ENCODE results near the gene ATP6AP2. TPM values are rescaled to one million over a fixed set of nuclear protein-coding genes. Genes with fewer than 3 reads are reported as not detected.

Gene ATP6AP2, protein sequence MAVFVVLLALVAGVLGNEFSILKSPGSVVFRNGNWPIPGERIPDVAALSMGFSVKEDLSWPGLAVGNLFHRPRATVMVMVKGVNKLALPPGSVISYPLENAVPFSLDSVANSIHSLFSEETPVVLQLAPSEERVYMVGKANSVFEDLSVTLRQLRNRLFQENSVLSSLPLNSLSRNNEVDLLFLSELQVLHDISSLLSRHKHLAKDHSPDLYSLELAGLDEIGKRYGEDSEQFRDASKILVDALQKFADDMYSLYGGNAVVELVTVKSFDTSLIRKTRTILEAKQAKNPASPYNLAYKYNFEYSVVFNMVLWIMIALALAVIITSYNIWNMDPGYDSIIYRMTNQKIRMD
- total RNA-seq: 10 to 100 TPM; 81.2 to 82.6 TPM
- total RNA-seq: 82.1 to 99.2 reads per million in 2 donors

DNA sequence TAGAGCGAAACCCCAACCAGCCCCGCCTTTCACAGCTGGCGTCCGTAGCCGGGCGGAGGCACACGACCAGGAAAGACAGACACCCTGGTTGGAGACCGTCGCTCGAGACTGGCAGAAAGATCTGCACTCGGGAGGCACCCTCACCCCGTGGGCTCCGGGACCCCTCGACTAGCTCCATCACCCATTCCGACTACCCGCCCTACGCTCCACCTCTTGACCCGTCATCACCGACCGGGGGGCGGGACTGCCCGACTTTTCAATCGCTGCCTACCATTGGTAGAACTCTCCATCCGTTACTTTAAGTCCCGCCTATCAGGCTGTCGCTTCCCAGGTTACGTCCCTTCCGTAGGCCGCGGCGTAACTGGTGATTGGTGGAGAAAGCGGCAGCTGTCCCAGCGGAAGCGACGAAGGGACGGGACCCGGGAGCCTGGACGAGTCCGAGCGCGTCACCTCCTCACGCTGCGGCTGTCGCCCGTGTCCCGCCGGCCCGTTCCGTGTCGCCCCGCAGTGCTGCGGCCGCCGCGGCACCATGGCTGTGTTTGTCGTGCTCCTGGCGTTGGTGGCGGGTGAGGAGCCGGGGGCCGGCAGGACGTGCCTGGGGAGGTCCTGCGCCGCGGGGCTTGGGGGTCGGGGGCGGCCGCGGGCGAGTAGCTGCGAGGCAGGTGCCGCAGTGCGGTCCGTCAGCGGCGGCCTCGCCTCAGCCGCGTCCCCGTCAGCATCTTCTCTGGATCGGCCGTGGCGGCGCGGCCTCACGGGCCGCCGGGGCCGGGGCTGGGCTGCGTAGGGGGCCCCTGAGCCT lies at the start of gene ATP6AP2:
ATP6AP2 (plus strand) TSS at position 434 of the 799 bp plus-strand sequence; CDS start at position 530, 96 bp downstream.
- H3K4me1 Mint-ChIP-seq: peaks cover 16% of the 10 kb centered on the region

DNA sequence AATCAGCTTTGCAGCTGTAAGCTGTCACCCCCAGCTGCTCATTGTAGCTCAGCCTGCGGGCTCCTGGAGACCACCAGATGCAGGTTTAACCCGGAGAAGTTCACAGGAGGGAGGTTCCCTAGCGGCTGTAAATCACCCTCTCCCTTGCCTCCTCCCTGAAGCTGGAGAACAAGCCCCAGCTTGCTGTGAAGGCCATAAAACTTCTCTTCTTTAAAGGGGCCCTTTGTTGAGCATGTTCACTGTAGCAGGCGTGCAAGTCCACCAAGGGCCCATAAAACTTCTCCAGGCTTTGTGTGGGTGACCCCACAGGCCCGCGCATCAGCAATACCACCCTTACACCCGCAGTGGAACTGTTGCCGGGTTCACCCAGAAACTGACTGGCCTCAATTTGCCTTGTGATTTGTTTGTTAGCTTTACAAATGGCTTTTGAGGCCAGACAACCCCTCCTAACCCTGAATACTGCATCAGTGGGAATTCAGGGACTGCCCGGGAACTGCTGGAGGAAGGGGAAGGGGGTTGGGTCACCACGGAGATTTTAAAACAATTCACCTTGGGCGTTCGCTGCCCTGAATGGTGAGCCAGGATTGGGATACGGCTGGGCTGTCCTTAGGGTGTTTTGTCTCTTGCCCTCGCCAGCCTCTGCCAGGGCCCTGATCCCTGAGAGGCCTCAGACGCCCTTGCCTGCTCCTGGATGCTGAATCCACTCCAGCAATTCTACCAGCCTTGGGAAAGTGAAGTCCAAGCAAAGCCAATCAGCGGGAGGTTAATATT lies 49.5 kb upstream of the ATP6AP2 start:
- H3K27me3 Mint-ChIP-seq: no peaks in the 10 kb centered on the region
- no peak overlapping the region for H3K27ac Mint-ChIP-seq
- H3K4me1 Mint-ChIP-seq: no peaks in the 10 kb centered on the region
- no peak for ATAC-seq
- H3K4me3 Mint-ChIP-seq: no peak overlapping the region
- H3K36me3 Mint-ChIP-seq (ENCODE audit: low read depth): no peaks in the 10 kb centered on the region
- no peaks in the 10 kb centered on the region for H3K9me3 ChIP-seq (ENCODE audit: control insufficient read depth, low read length, poor library complexity, severe bottlenecking)
- no peak for DNase-seq

More for the DNA sequence above, at the start of gene ATP6AP2:
- no peaks in the 10 kb centered on the region for H3K36me3 Mint-ChIP-seq (ENCODE audit: low read depth)
- ATAC-seq (peak; percentile 96), DNase-seq (peak; percentile 71 to 82 (median 75))
- H3K27ac Mint-ChIP-seq: peak within 1 kb of the TSS; percentile 70
- peak within 1 kb of the TSS; percentile 94 for H3K4me3 Mint-ChIP-seq
- no peaks in the 10 kb centered on the region for H3K27me3 Mint-ChIP-seq
- H3K9me3 ChIP-seq (ENCODE audit: control insufficient read depth, low read length, poor library complexity, severe bottlenecking): no peaks in the 10 kb centered on the region

DNA sequence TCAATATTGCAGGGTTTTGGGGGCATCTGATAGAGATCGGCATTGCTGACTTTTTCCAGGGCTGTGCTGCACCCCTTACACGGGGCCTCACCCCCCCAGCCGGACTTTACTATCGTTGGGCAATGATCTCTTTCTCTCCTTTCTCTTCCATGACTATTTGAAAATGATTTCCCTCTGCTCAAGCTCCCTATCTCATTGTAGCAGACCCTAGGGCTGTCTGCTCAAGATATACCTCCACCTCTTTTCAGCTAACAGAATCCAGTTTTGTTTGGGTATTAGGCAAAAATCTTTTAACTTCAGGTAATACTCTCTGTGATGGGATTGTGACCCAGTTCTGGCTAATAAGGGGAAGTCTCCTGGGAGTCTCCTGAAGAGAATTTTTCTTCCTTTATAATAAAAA lies 43.5 kb upstream of the ATP6AP2 start:
- DNase-seq: no peak
- H3K9me3 ChIP-seq (ENCODE audit: control insufficient read depth, low read length, poor library complexity, severe bottlenecking): no peaks in the 10 kb centered on the region
- Mint-ChIP-seq H3K36me3 (ENCODE audit: low read depth) (no peaks in the 10 kb centered on the region), H3K4me1 (peaks cover 23% of the 10 kb centered on the region), H3K4me3 (no peak overlapping the region), H3K27me3 (no peaks in the 10 kb centered on the region), H3K27ac (no peak overlapping the region)
- no peak for ATAC-seq

DNA sequence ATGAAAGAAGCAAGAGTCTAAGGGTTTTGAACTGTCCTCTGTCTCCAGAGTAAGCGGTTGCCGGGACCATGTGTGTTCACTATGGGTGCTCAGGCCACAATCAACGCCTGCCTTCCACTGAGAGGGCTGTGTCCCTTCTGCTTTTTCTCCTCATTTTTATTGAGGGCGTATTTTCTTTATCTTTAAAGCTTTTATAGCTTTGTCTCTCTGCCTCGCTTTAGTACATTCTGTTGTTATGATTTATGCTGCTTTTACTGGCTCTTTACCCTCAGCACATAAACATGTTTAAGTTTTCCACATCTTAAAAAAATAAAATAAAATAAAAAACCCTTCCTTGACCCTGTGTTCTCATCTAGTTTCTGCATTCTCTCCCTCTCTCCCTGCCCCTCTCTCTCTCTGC lies 42.4 kb upstream of the ATP6AP2 start:
- no peaks in the 10 kb centered on the region for H3K36me3 Mint-ChIP-seq (ENCODE audit: low read depth)
- no peaks in the 10 kb centered on the region for H3K9me3 ChIP-seq (ENCODE audit: control insufficient read depth, low read length, poor library complexity, severe bottlenecking)
- ATAC-seq: no peak
- peaks cover 23% of the 10 kb centered on the region for H3K4me1 Mint-ChIP-seq
- H3K27me3 Mint-ChIP-seq: no peaks in the 10 kb centered on the region
- H3K27ac Mint-ChIP-seq: peak overlapping the region; percentile 47
- no peak overlapping the region for H3K4me3 Mint-ChIP-seq
- no peak for DNase-seq

DNA sequence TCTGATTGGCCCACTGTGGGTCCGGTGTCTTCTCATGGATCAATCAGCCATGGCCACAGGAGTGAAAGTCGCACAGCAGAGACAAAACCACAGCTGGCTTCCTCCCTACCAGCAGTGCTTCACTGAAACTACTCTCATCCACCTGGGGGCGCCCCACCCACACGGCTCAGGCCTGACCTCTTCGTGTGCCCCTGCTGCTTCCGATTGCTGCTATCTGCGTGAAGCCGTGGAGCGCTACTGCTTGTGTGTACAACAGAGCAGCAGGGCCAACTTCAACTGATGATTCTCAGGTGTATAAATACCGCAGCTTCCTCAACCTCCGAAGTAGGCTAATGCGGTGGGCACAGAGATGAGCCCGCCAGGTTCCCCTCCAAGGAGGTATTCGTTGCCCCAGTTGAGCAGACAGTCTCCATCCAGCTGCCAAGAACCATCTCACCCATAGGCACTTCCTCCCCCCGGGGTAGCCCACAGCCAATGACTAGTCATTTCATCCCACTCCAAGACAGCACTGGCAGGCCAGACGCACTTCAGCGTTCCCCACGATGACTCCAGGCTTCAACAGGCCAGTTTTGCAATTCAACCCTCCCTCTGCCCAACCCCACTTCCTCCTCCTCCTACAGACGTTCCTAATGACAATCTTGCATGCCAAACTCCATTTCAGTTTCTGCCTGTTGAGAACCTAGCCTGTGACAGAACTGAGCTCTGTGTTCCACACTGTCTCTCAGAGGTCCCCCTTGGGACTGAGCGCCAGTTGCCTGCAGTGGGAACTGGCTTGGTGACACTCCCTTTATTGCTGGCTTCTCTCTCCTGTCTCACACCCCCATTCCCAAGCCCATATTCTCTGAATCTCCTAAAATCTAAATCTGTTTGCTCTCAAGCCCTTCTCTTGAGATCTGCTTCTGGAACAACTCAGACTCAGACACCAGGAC lies 41.3 kb upstream of the ATP6AP2 start:
- H3K27me3 Mint-ChIP-seq: no peaks in the 10 kb centered on the region
- H3K4me1 Mint-ChIP-seq: peaks cover 23% of the 10 kb centered on the region
- DNase-seq (peak; percentile 44 to 57 (median 47)), ATAC-seq (peak; percentile 97)
- H3K9me3 ChIP-seq (ENCODE audit: control insufficient read depth, low read length, poor library complexity, severe bottlenecking): no peaks in the 10 kb centered on the region
- H3K36me3 Mint-ChIP-seq (ENCODE audit: low read depth): no peaks in the 10 kb centered on the region
- H3K27ac Mint-ChIP-seq: peak overlapping the region; percentile 92
- peak overlapping the region; percentile 32 for H3K4me3 Mint-ChIP-seq

DNA sequence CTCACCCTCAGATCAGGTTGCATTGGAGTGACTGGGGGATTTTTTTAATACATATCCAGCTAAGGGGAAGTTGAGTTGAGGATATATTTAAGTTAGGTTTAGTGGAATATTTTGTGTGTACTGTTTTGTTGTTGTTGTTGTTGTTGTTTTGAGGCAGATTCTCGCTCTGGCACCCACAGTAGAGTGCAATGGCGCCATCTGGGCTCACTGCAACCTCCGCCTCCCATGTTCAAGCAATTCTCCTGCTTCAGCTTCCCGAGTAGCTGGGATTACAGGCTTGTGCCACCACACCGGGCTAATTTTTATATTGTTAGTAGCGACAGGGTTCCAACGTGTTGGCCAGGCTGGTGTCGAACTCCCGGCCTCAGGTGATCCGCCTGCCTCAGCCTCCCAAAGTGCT lies 38.6 kb upstream of the ATP6AP2 start:
- ATAC-seq (no peak), DNase-seq (no peak)
- H3K27ac Mint-ChIP-seq: peak overlapping the region; percentile 19
- H3K36me3 Mint-ChIP-seq (ENCODE audit: low read depth): no peaks in the 10 kb centered on the region
- H3K4me3 Mint-ChIP-seq: no peak overlapping the region
- H3K4me1 Mint-ChIP-seq: peaks cover 23% of the 10 kb centered on the region
- no peaks in the 10 kb centered on the region for H3K27me3 Mint-ChIP-seq
- H3K9me3 ChIP-seq (ENCODE audit: control insufficient read depth, low read length, poor library complexity, severe bottlenecking): no peaks in the 10 kb centered on the region

DNA sequence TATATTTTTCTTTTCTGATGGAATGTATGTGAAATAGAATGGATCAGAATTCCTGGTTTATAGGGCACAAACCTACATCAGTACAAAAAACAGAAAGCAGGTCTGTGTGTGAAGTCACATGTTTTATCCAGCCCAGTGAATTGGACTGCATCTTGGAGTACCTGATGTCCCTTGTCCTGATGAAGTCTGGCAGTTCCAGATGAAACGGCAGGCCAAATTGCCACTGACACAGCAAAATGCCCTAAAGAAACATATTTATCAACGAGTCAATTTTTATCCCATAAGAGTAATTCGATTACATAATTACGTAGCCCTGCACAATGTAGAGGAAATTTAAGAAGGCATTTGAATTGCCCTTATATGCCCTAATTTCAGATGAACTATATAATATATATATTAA lies 37.8 kb upstream of the ATP6AP2 start:
- H3K36me3 Mint-ChIP-seq (ENCODE audit: low read depth): no peaks in the 10 kb centered on the region
- no peak overlapping the region for H3K27ac Mint-ChIP-seq
- ATAC-seq (no peak), DNase-seq (no peak)
- peaks cover 22% of the 10 kb centered on the region for H3K4me1 Mint-ChIP-seq
- H3K9me3 ChIP-seq (ENCODE audit: control insufficient read depth, low read length, poor library complexity, severe bottlenecking): no peaks in the 10 kb centered on the region
- no peaks in the 10 kb centered on the region for H3K27me3 Mint-ChIP-seq
- no peak overlapping the region for H3K4me3 Mint-ChIP-seq

DNA sequence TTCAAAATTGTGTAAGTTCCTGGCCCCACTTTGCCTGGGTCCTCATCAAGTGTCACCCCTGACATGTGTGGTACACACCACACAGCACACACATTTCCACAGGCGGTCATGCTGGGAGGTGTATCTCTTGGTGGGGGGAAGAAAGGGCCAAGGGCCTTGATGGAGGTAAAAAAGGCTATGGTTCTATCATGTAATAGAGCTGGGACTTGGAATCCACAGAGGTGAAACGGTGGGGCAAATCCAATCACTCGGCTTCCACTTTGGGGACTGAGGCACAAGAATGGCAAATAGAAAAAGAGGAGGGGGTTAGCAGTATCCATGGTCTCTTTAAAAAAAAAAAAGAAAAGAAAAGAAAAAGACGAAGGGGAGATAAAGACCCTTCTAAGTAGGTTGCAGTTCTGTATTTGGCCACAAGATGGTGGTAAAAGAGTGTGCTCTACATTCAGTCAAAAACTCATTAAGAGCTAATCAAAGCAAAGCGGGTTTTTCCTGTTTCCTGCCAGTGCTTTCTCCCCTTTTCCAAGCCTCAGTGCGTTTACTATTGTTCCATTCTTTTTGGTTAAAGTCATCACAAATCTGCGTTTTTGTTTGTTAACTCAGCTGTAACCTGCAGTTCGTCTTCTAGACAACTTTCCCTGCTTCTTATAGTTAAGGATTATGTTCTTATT lies 37.0 kb upstream of the ATP6AP2 start:
- Mint-ChIP-seq H3K4me1 (peaks cover 17% of the 10 kb centered on the region), H3K4me3 (no peak overlapping the region), H3K27ac (no peak overlapping the region), H3K27me3 (no peaks in the 10 kb centered on the region), H3K36me3 (ENCODE audit: low read depth) (no peaks in the 10 kb centered on the region)
- no peak for ATAC-seq
- no peaks in the 10 kb centered on the region for H3K9me3 ChIP-seq (ENCODE audit: control insufficient read depth, low read length, poor library complexity, severe bottlenecking)
- DNase-seq: no peak

DNA sequence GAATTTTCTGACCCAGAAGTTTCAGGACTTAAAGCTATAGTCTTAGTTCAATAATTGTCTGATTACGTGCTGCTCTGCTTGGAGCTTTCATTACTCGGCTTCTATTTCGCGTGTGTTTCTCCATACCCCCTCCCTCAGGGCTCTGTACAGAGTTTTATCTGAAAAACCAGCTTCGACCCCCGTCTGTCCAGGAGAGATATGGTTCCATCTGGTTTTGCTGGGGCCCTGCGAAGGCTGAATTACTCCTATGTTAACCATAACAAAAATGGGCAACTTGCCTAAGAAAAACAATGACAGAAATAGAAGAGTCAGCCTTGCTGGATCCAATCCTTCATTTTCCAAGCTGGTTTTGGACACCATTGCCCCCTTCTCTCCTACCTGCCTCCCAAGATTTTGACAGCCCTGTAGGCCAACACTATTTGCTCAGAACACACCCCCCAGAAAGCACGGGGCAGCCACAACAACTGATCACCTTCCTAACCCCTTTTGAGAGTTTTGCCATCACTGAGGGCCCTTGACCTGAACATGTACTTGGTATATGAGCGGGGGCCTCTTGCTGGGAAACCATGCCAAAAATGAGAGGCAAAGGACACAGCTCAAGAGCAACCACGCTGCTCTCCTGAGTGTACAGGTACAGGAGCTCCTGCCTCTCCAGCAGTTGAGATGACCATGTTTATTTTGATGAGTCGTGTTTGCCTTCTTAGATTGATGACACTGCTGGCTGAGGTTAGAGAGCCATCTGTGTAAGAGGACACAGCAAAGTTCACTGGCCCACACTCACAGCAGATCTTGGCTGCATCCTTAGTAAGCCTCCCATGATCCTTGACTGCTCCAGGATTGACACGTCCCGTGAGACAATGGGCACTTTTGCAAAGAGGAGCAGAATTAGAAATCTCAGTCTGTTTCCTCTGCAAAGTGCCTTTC lies 36.2 kb upstream of the ATP6AP2 start:
- Mint-ChIP-seq H3K4me1 (peaks cover 9% of the 10 kb centered on the region), H3K36me3 (ENCODE audit: low read depth) (no peaks in the 10 kb centered on the region)
- no peak for ATAC-seq

DNA sequence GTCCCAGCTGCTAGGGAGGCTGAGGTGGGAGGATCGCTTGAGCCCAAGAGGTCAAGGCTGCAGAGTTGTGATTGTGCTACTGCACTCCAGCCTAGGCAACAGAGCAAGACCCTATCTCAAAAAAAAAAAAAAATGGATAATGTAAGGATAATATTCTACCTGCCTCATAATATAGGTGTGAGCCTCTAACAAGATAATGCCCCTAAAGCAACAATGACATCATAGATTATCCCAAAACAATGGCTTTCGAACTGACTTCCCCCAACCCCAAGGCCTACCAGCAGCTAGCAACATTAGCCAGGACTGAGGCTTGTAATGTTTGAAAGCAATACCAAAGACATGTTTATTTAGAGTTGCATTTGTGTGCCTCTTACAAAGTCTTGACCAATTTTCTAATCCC lies 33.9 kb upstream of the ATP6AP2 start:
- no peak overlapping the region for H3K27ac Mint-ChIP-seq
- no peaks in the 10 kb centered on the region for H3K27me3 Mint-ChIP-seq
- no peaks in the 10 kb centered on the region for H3K9me3 ChIP-seq (ENCODE audit: control insufficient read depth, low read length, poor library complexity, severe bottlenecking)
- no peak for DNase-seq
- no peaks in the 10 kb centered on the region for H3K36me3 Mint-ChIP-seq (ENCODE audit: low read depth)
- no peaks in the 10 kb centered on the region for H3K4me1 Mint-ChIP-seq
- H3K4me3 Mint-ChIP-seq: no peak overlapping the region
- ATAC-seq: no peak

More for the DNA sequence above, 36.2 kb upstream of the ATP6AP2 start:
- Mint-ChIP-seq H3K27me3 (no peaks in the 10 kb centered on the region), H3K4me3 (no peak overlapping the region), H3K27ac (no peak overlapping the region)
- no peak for DNase-seq
- no peaks in the 10 kb centered on the region for H3K9me3 ChIP-seq (ENCODE audit: control insufficient read depth, low read length, poor library complexity, severe bottlenecking)

DNA sequence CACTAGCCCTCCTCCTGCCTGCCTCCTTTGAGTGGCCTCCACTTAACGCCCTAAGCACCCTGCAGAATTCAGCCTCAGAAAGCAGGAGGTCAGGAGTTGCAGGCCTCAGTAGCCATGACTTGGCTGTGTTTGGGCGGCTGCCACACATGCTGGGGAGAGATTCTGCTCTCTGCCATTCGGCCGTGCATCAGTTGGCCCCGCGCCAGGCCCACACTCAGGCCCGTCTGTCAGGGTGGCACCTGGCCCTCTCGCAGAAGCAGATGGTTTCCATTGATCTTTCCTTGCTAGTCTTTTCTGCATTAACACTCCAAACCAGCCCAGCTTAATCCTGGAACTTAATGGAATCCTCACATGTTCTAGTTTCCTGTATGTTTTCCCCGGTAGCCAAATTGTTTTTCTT lies 30.7 kb upstream of the ATP6AP2 start:
- peaks cover 7% of the 10 kb centered on the region for H3K27me3 Mint-ChIP-seq
- DNase-seq (no peak), ATAC-seq (no peak)
- H3K4me1 Mint-ChIP-seq: no peaks in the 10 kb centered on the region
- H3K4me3 Mint-ChIP-seq: no peak overlapping the region
- no peaks in the 10 kb centered on the region for H3K9me3 ChIP-seq (ENCODE audit: control insufficient read depth, low read length, poor library complexity, severe bottlenecking)
- no peaks in the 10 kb centered on the region for H3K36me3 Mint-ChIP-seq (ENCODE audit: low read depth)
- H3K27ac Mint-ChIP-seq: no peak overlapping the region

Data from T-helper 17 cell (primary cell).